ENCODE data around the gene ADSS2.

The ADSS2 gene

GRCh38 chr1:244466724-244467123 lies 15.0 kb upstream of the ADSS2 start:
- no peak for TF ChIP-seq CTCF (IDR thresholded peaks at IDR 0.05; ENCODE audit: low read depth, low read length)
- in situ Hi-C loops (cut with HindIII; ENCODE audit: low sequenced_read_pairs), result no loop called here
- no peak for DNase-seq (ENCODE audit: low read depth, low spot score)
- H3K4me3 ChIP-seq (ENCODE audit: low read depth, low read length), result no peak overlapping the region

- in situ Hi-C loops (cut with HindIII; ENCODE audit: low sequenced_read_pairs), result no loop called here
- peak; percentile 85 for DNase-seq (ENCODE audit: low read depth, low spot score)
- no peak for TF ChIP-seq CTCF (IDR thresholded peaks at IDR 0.05; ENCODE audit: low read depth, low read length)
- peak within 1 kb of the TSS; percentile 54 for H3K4me3 ChIP-seq (ENCODE audit: low read depth, low read length)
Observed at GRCh38 chr1:244461245-244462071, 9.7 kb upstream of the ADSS2 start, which contains the start of gene CATSPERE. Gene CATSPERE, plus strand, starts transcription at chr1:244461273. Its CDS starts 157 bp downstream, at chr1:244461430.

- no peak for DNase-seq (ENCODE audit: low read depth, low spot score)
- no peak for TF ChIP-seq CTCF (IDR thresholded peaks at IDR 0.05; ENCODE audit: low read depth, low read length)
- H3K4me3 ChIP-seq (ENCODE audit: low read depth, low read length), result no peak overlapping the region
- in situ Hi-C loops (cut with HindIII; ENCODE audit: low sequenced_read_pairs), result no loop called here
Observed at GRCh38 chr1:244460197-244460596, 8.5 kb upstream of the ADSS2 start.

- no peak for TF ChIP-seq CTCF (IDR thresholded peaks at IDR 0.05; ENCODE audit: low read depth, low read length)
- in situ Hi-C loops (cut with HindIII; ENCODE audit: low sequenced_read_pairs), result no loop called here
- H3K4me3 ChIP-seq (ENCODE audit: low read depth, low read length), result no peak overlapping the region
- DNase-seq (ENCODE audit: low read depth, low spot score), result no peak
Observed at GRCh38 chr1:244458781-244459180, 7.1 kb upstream of the ADSS2 start.

- no peak for TF ChIP-seq CTCF (IDR thresholded peaks at IDR 0.05; ENCODE audit: low read depth, low read length)
- in situ Hi-C loops (cut with HindIII; ENCODE audit: low sequenced_read_pairs), result no loop called here
- DNase-seq (ENCODE audit: low read depth, low spot score), result no peak
Observed at GRCh38 chr1:244456586-244456985, 4.9 kb upstream of the ADSS2 start.

GRCh38 chr1:244454412-244454811 lies 2.7 kb upstream of the ADSS2 start:
- TF ChIP-seq CTCF (IDR thresholded peaks at IDR 0.05; ENCODE audit: low read depth, low read length), result no peak
- DNase-seq (ENCODE audit: low read depth, low spot score), result no peak
- in situ Hi-C loops (cut with HindIII; ENCODE audit: low sequenced_read_pairs), result no loop called here
- H3K4me3 ChIP-seq (ENCODE audit: low read depth, low read length), result no peak overlapping the region

More at GRCh38 chr1:244456586-244456985, 4.9 kb upstream of the ADSS2 start:
- H3K4me3 ChIP-seq (ENCODE audit: low read depth, low read length), result no peak overlapping the region
